Stomach (tissue), 4 donors: ENCODE data around the gene TBL1XR1.

ENCODE experiments used
- CTCF ChIP-seq, 7 experiments: fragments of 450-650 bp in 4 of 7; fragments of 200-600 bp in 3 of 7; sonication (generic) in 3 of 7; IDR thresholded peaks; one replicate each; pipeline ENCODE4 v1.5.1; 2016 to 2019; ENCODE audit warnings: antibody characterized with exemption in 7 of 7, control low read depth in 2 of 7, mild to moderate bottlenecking in 1 of 7
- EP300 ChIP-seq: sonication (generic); formaldehyde crosslinking; IDR thresholded peaks from one replicate; pipeline ENCODE4 v1.6.1; 2017; ENCODE audit warnings: antibody characterized with exemption
- POLR2A ChIP-seq, 4 donors: fragments of 450-650 bp; IDR thresholded peaks; one replicate each; pipeline ENCODE4 v1.6.1; 2016; ENCODE audit warnings: antibody characterized with exemption in 4 of 4, control low read depth in 2 of 4, mild to moderate bottlenecking in 1 of 4, moderate library complexity in 1 of 4
- POLR2AphosphoS5 ChIP-seq, 3 donors: sonication (generic); formaldehyde crosslinking; IDR thresholded peaks; one replicate each; pipeline ENCODE4 v1.6.1; 2016; ENCODE audit warnings: antibody characterized with exemption in 3 of 3

GRCh38 chr3:177080122-177080521 lies 117.2 kb downstream of the TBL1XR1 start:
- TF ChIP-seq CTCF (IDR thresholded peaks at IDR 0.05) = no peak
- TF ChIP-seq POLR2AphosphoS5 (IDR thresholded peaks at IDR 0.05) = no peak
- no peak for TF ChIP-seq POLR2A (IDR thresholded peaks at IDR 0.05)
- no peak for TF ChIP-seq EP300
